Neural progenitor cell (in vitro differentiated cells): ENCODE results near the gene NPR3. TPM values are rescaled to one million over a fixed set of nuclear protein-coding genes. Genes with fewer than 3 reads are reported as not detected.
A peak's percentile ranks its signal among the peaks of the same experiment; 100 is the strongest.

Source experiments
- DNase-seq: peaks from one replicate; pipeline ENCODE4 v3.0.0-alpha.2; 2016; ENCODE audit warnings: low spot score
- H2AFZ ChIP-seq: fragments of 200-600 bp; sonication (generic); replicated peaks from 2 replicates; pipeline ENCODE4 v1.6.1; 2016; ENCODE audit warnings: antibody characterized with exemption
- H3F3A ChIP-seq: fragments of 200-600 bp; sonication (generic); 2 replicates; pipeline ENCODE4 v1.6.1; 2016; ENCODE audit warnings: antibody characterized with exemption, low read depth
- H3K27ac ChIP-seq: fragments of 200-600 bp; sonication (generic); 2 replicates; pipeline ENCODE4 v1.5.1; 2016; ENCODE audit warnings: mild to moderate bottlenecking
- H3K27me3 ChIP-seq: fragments of 200-600 bp; sonication (generic); 2 replicates; pipeline ENCODE4 v1.6.1; 2016; ENCODE audit warnings: mild to moderate bottlenecking, moderate library complexity
- H3K36me3 ChIP-seq: fragments of 200-600 bp; sonication (generic); 2 replicates; pipeline ENCODE4 v1.5.1; 2016
- H3K4me1 ChIP-seq: fragments of 200-600 bp; sonication (generic); 2 replicates; pipeline ENCODE4 v1.6.1; 2016; ENCODE audit warnings: mixed run types
- H3K4me2 ChIP-seq: fragments of 200-600 bp; sonication (generic); 2 replicates; pipeline ENCODE4 v1.6.1; 2016
- H3K4me3 ChIP-seq: fragments of 200-600 bp; sonication (generic); 2 replicates; pipeline ENCODE4 v1.5.1; 2016
- H3K79me2 ChIP-seq: fragments of 200-600 bp; sonication (generic); 2 replicates; pipeline ENCODE4 v1.6.1; 2016; ENCODE audit warnings: low read depth
- H3K9ac ChIP-seq: fragments of 200-600 bp; sonication (generic); 2 replicates; pipeline ENCODE4 v1.6.1; 2016
- H3K9me3 ChIP-seq: fragments of 200-600 bp; sonication (generic); 2 replicates; pipeline ENCODE4 v1.5.1; 2016; ENCODE audit warnings: low read depth
- H4K20me1 ChIP-seq: fragments of 200-600 bp; sonication (generic); 2 replicates; pipeline ENCODE4 v1.6.1; 2016; ENCODE audit warnings: low read depth
- H3K27ac Mint-ChIP-seq: 3 replicates; pipeline ENCODE4 v1.8.0; 2021; ENCODE audit warnings: mixed read lengths
- H3K27me3 Mint-ChIP-seq: 2 replicates; pipeline ENCODE4 v1.8.0; 2022; ENCODE audit warnings: low read depth, mild to moderate bottlenecking, inconsistent platforms, moderate library complexity, mixed read lengths; ENCODE audit not compliant: insufficient read depth
- H3K36me3 Mint-ChIP-seq: 3 replicates; pipeline ENCODE4 v1.8.0; 2021; ENCODE audit warnings: mixed read lengths
- H3K4me1 Mint-ChIP-seq: 3 replicates; pipeline ENCODE4 v1.8.0; 2021; ENCODE audit warnings: mixed read lengths
- H3K4me3 Mint-ChIP-seq: 3 replicates; pipeline ENCODE4 v1.8.0; 2021; ENCODE audit warnings: mild to moderate bottlenecking, moderate library complexity, mixed read lengths
- H3K9me3 Mint-ChIP-seq: 3 replicates; pipeline ENCODE4 v1.8.0; 2020; ENCODE audit warnings: mixed read lengths
- CTCF ChIP-seq: fragments of 200-600 bp; sonication (generic); IDR thresholded peaks from 2 replicates; pipeline ENCODE4 v1.5.1; 2017; ENCODE audit warnings: antibody characterized with exemption, mild to moderate bottlenecking
- EZH2 ChIP-seq: fragments of 200-600 bp; sonication (generic); IDR thresholded peaks from 2 replicates; pipeline ENCODE4 v1.6.1; 2017; ENCODE audit warnings: antibody characterized with exemption, mild to moderate bottlenecking, moderate library complexity
- EZH2phosphoT487 ChIP-seq: fragments of 200-600 bp; sonication (generic); IDR thresholded peaks from 2 replicates; pipeline ENCODE4 v1.6.1; 2017; ENCODE audit warnings: antibody characterized with exemption
- total RNA-seq: library from RNA; depleted of rRNA; stranded (reverse); fragments of >200 nt; gene quantifications from 2 replicates; pipeline ENCODE4 v1.2.3, GENCODE V29; 2015; ENCODE audit warnings: low replicate concordance

NPR3 gene
- total RNA-seq, 1 donor from 2014 or later = not detected

GRCh38 chr5:32709750-32710549, 1.2 kb upstream of the NPR3 start:
- H4K20me1 ChIP-seq = peaks cover 13% of the 10 kb centered on the region
- TF ChIP-seq EZH2 (peak; percentile 83), CTCF (peak; percentile 77), EZH2phosphoT487 (peak; percentile 79)
- no peak overlapping the region for H3K9ac ChIP-seq
- H2AFZ ChIP-seq = peak overlapping the region; percentile 81
- H3K36me3 ChIP-seq = no peaks in the 10 kb centered on the region
- no peaks in the 10 kb centered on the region for H3K79me2 ChIP-seq
- H3K9me3 ChIP-seq = no peaks in the 10 kb centered on the region
- H3K27ac ChIP-seq = no peak overlapping the region
- Mint-ChIP-seq H3K4me3 (peak overlapping the region; percentile 78), H3K9me3 (no peaks in the 10 kb centered on the region), H3K27ac (no peak overlapping the region), H3K36me3 (no peaks in the 10 kb centered on the region), H3K27me3 (peaks cover 61% of the 10 kb centered on the region), H3K4me1 (peaks cover 14% of the 10 kb centered on the region)
- peak overlapping the region; percentile 93 for H3K4me2 ChIP-seq
- H3K27me3 ChIP-seq = peaks cover 76% of the 10 kb centered on the region
- H3F3A ChIP-seq = peaks cover 9% of the 10 kb centered on the region
- H3K4me1 ChIP-seq = peaks cover 43% of the 10 kb centered on the region
- peak; percentile 88 for DNase-seq
- peak overlapping the region; percentile 53 for H3K4me3 ChIP-seq

GRCh38 chr5:32711362-32711680, 200 bp downstream of the NPR3 start:
- Histone ChIP-seq H3K27me3 (peaks cover 90% of the 10 kb centered on the region), H3K27ac (no peak overlapping the region), H3K36me3 (no peaks in the 10 kb centered on the region), H3K9me3 (no peaks in the 10 kb centered on the region), H3K4me3 (peak overlapping the region; percentile 53), H3K79me2 (no peaks in the 10 kb centered on the region), H3K4me1 (peaks cover 43% of the 10 kb centered on the region), H4K20me1 (peaks cover 13% of the 10 kb centered on the region), H3F3A (peaks cover 9% of the 10 kb centered on the region), H2AFZ (no peak overlapping the region), H3K4me2 (peak overlapping the region; percentile 93), H3K9ac (no peak overlapping the region)
- no peak for DNase-seq
- H3K27ac Mint-ChIP-seq = no peak overlapping the region
- no peaks in the 10 kb centered on the region for H3K9me3 Mint-ChIP-seq
- H3K27me3 Mint-ChIP-seq = peaks cover 61% of the 10 kb centered on the region
- H3K36me3 Mint-ChIP-seq = no peaks in the 10 kb centered on the region
- H3K4me3 Mint-ChIP-seq = peak overlapping the region; percentile 76
- H3K4me1 Mint-ChIP-seq = peaks cover 14% of the 10 kb centered on the region
- TF ChIP-seq CTCF (no peak), EZH2 (no peak), EZH2phosphoT487 (no peak)

- Histone ChIP-seq H3K27me3 (peaks cover 94% of the 10 kb centered on the region), H3F3A (peaks cover 9% of the 10 kb centered on the region), H3K36me3 (no peaks in the 10 kb centered on the region), H3K79me2 (no peaks in the 10 kb centered on the region), H3K27ac (no peak overlapping the region), H3K4me2 (peak overlapping the region; percentile 93), H4K20me1 (peaks cover 13% of the 10 kb centered on the region), H3K4me3 (peak overlapping the region; percentile 53), H3K9ac (no peak overlapping the region), H3K4me1 (peaks cover 43% of the 10 kb centered on the region), H2AFZ (peak overlapping the region; percentile 94), H3K9me3 (no peaks in the 10 kb centered on the region)
- no peaks in the 10 kb centered on the region for H3K9me3 Mint-ChIP-seq
- peaks cover 14% of the 10 kb centered on the region for H3K4me1 Mint-ChIP-seq
- peak; percentile 62 for DNase-seq
- TF ChIP-seq CTCF (no peak), EZH2 (peak; percentile 95), EZH2phosphoT487 (peak; percentile 92)
- peak overlapping the region; percentile 76 for H3K4me3 Mint-ChIP-seq
- no peak overlapping the region for H3K27ac Mint-ChIP-seq
- no peaks in the 10 kb centered on the region for H3K36me3 Mint-ChIP-seq
- peaks cover 61% of the 10 kb centered on the region for H3K27me3 Mint-ChIP-seq
These were observed 760 bp downstream of the NPR3 start for GRCh38 chr5:32711681-32712480.
